OCI-LY7 (cell line): ENCODE measurements around the gene LUC7L.

ENCODE experiments used
- CTCF ChIP-seq: fragments of 200-600 bp; sonication (generic); conservative IDR thresholded peaks from 2 replicates; pipeline ENCODE4 v1.5.1; 2014; ENCODE audit warnings: mild to moderate bottlenecking, antibody characterized with exemption, low read length, moderate library complexity, mixed read lengths
- EZH2phosphoT487 ChIP-seq: fragments of 200-600 bp; sonication (generic); IDR thresholded peaks from 2 replicates; pipeline ENCODE4 v1.6.1; 2018; ENCODE audit warnings: low read depth, borderline replicate concordance, mild to moderate bottlenecking, mixed run types, antibody characterized with exemption, low read length, moderate library complexity, mixed read lengths

GRCh38 chr16:259814-260253, 30.6 kb upstream of the LUC7L start:
- no peak for TF ChIP-seq CTCF
- no peak for TF ChIP-seq EZH2phosphoT487
